ENCODE measurements around the gene DAO. TPM values are rescaled to one million over a fixed set of nuclear protein-coding genes. Genes with fewer than 3 reads are reported as not detected.

The DAO gene
- total and polyA plus RNA-seq, 2 of the 4 experiments (the other 2 are of a cell fraction), result not detected

GRCh38 chr12:108888031-108888430, 8.1 kb downstream of the DAO start:
- intact Hi-C loops (cut with micrococcal nuclease), result no loop called here
- Histone ChIP-seq H3K9me1 (ENCODE audit: insufficient read depth, low read length) (no peaks in the 10 kb centered on the region), H4K91ac (ENCODE audit: insufficient read depth, low read depth, low read length) (no peak overlapping the region), H3K36me3 (ENCODE audit: control insufficient read depth, insufficient read depth, low read length) (no peaks in the 10 kb centered on the region), H3K4ac (ENCODE audit: low read depth, low read length) (no peak overlapping the region), H2BK15ac (ENCODE audit: low read depth, low read length) (no peak overlapping the region), H2AK9ac (replicated peaks; ENCODE audit: low read depth, low read length, poor library complexity) (no peak overlapping the region), H2BK20ac (ENCODE audit: low read depth, low read length) (no peak overlapping the region), H3K14ac (replicated peaks; ENCODE audit: low read depth, low read length) (no peak overlapping the region), H3K27me3 (ENCODE audit: control insufficient read depth, insufficient read depth, low read length) (peaks cover 2% of the 10 kb centered on the region; the same call in 1 of the 2 replicates), H3K4me3 (ENCODE audit: insufficient read depth, low read depth, low read length) (no peak overlapping the region), H3K23ac (ENCODE audit: low read depth, low read length) (no peak overlapping the region), H3K18ac (ENCODE audit: low read depth, low read length) (no peak overlapping the region), H3K9me3 (ENCODE audit: control insufficient read depth, insufficient read depth, low read length) (no peaks in the 10 kb centered on the region), H3K9ac (ENCODE audit: low read depth, low read length) (no peak overlapping the region), H2AFZ (replicated peaks; ENCODE audit: low read length, poor library complexity) (no peak overlapping the region), H3K27ac (ENCODE audit: insufficient read depth, low read length) (no peak overlapping the region), H3K56ac (ENCODE audit: extremely low read depth, insufficient read depth, low read length) (no peak overlapping the region), H2BK120ac (ENCODE audit: low read depth, low read length) (no peak overlapping the region), H3K4me1 (ENCODE audit: control insufficient read depth, insufficient read depth, low read length) (no peaks in the 10 kb centered on the region), H4K8ac (ENCODE audit: low read depth in 2 of 2, low read length in 2 of 2) (no peak overlapping the region), H3K4me2 (ENCODE audit: low read depth, low read length) (no peak overlapping the region), H3K79me1 (ENCODE audit: low read depth in 1 of 2, low read length in 2 of 2) (no peaks in the 10 kb centered on the region), H2BK5ac (ENCODE audit: low read depth, low read length, poor library complexity, severe bottlenecking) (no peak overlapping the region), H2AK5ac (ENCODE audit: low read depth, low read length) (no peak overlapping the region), H4K5ac (ENCODE audit: low read depth, low read length) (no peak overlapping the region), H4K20me1 (ENCODE audit: insufficient read depth, low read length) (no peaks in the 10 kb centered on the region)
- ChIA-PET POLR2A (ENCODE audit: unreplicated experiment) (no interaction called here), CTCF (no interaction called here)
- 0% methylated on average over 1 of the region's 6 CpGs; no CpG with 5 or more reads in 1 of the 2 experiments for WGBS, 2 experiments (ENCODE audit: extremely low coverage in 2 of 2, insufficient read length in 1 of 2)
- no peak for DNase-seq
- dilution Hi-C loops (cut with HindIII; ENCODE audit: low sequenced_read_pairs, unreplicated experiment), result no loop called here
- in situ Hi-C loops (cut with MboI; ENCODE audit: low sequenced_read_pairs), result no loop called here
- no peak for TF ChIP-seq MAZ (IDR thresholded peaks at IDR 0.05; ENCODE audit: borderline replicate concordance, low read depth, low read length)
- TF ChIP-seq ELK1 (IDR thresholded peaks at IDR 0.05; ENCODE audit: borderline replicate concordance, low read depth, low read length), result no peak
- no peak for TF ChIP-seq BHLHE40 (IDR thresholded peaks at IDR 0.05; ENCODE audit: low read depth, low read length)
- TF ChIP-seq POLR2A (IDR thresholded peaks at IDR 0.05; ENCODE audit: low read depth, low read length), result no peak
- TF ChIP-seq SMC3 (IDR thresholded peaks at IDR 0.05; ENCODE audit: low read depth, low read length), result no peak
- no peak for TF ChIP-seq NFE2L2 (IDR thresholded peaks at IDR 0.05; ENCODE audit: low read depth, low read length)
- TF ChIP-seq, protein P1, sequence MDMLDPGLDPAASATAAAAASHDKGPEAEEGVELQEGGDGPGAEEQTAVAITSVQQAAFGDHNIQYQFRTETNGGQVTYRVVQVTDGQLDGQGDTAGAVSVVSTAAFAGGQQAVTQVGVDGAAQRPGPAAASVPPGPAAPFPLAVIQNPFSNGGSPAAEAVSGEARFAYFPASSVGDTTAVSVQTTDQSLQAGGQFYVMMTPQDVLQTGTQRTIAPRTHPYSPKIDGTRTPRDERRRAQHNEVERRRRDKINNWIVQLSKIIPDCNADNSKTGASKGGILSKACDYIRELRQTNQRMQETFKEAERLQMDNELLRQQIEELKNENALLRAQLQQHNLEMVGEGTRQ (IDR thresholded peaks at IDR 0.05; ENCODE audit: low read depth, low read length), result no peak
- TF ChIP-seq RCOR1 (IDR thresholded peaks at IDR 0.05; ENCODE audit: insufficient replicate concordance, low read length), result no peak
- no peak for TF ChIP-seq MXI1 (IDR thresholded peaks at IDR 0.05; ENCODE audit: borderline replicate concordance, low read depth, low read length)
- TF ChIP-seq FOS (IDR thresholded peaks at IDR 0.05; ENCODE audit: low read depth, low read length), result no peak
- TF ChIP-seq MAFK (IDR thresholded peaks at IDR 0.05; ENCODE audit: low read depth, low read length), result no peak
- TF ChIP-seq CEBPB (IDR thresholded peaks at IDR 0.05; ENCODE audit: low read depth, low read length), result no peak
- no peak for TF ChIP-seq RAD21 (IDR thresholded peaks at IDR 0.05; ENCODE audit: low read length)
- TF ChIP-seq RFX5 (IDR thresholded peaks at IDR 0.05; ENCODE audit: low read depth, low read length), result no peak
- TF ChIP-seq CHD1 (IDR thresholded peaks at IDR 0.05; ENCODE audit: low read depth, low read length), result no peak
- TF ChIP-seq, protein P2, sequence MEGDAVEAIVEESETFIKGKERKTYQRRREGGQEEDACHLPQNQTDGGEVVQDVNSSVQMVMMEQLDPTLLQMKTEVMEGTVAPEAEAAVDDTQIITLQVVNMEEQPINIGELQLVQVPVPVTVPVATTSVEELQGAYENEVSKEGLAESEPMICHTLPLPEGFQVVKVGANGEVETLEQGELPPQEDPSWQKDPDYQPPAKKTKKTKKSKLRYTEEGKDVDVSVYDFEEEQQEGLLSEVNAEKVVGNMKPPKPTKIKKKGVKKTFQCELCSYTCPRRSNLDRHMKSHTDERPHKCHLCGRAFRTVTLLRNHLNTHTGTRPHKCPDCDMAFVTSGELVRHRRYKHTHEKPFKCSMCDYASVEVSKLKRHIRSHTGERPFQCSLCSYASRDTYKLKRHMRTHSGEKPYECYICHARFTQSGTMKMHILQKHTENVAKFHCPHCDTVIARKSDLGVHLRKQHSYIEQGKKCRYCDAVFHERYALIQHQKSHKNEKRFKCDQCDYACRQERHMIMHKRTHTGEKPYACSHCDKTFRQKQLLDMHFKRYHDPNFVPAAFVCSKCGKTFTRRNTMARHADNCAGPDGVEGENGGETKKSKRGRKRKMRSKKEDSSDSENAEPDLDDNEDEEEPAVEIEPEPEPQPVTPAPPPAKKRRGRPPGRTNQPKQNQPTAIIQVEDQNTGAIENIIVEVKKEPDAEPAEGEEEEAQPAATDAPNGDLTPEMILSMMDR (conservative IDR thresholded peaks at IDR 0.05; ENCODE audit: low read depth, low read length), result no peak
- ATAC-seq (ENCODE audit: low read depth), result no peak
- BruUV-seq (replicated peaks), result no TSS peak

Data from IMR-90 (cell line).